Stimulated activated CD4-positive, alpha-beta T cell treated with anti-CD3 and anti-CD28 coated beads, Interleukin-2, amount 100 ng/mL, for 24 hours (primary cell): ENCODE results near the gene KCNQ4.
A peak's percentile ranks its signal among the peaks of the same experiment; 100 is the strongest.

ENCODE experiments used
- DNase-seq, 2 donors: peaks; one replicate each; pipeline ENCODE4 v3.0.0-alpha.2; 2020

The KCNQ4 gene

GRCh38 chr1:40783001-40783905 lies at the start of gene KCNQ4:
TSS of gene KCNQ4 (plus strand) at chr1:40783787. CDS start at chr1:40784094, 307 bp downstream.
- DNase-seq: peak in 1 of 2 donors; percentile 50

GRCh38 chr1:40734882-40735628 lies 48.5 kb upstream of the KCNQ4 start:
- DNase-seq: no peak

- no peak for DNase-seq
Measured at GRCh38 chr1:40736085-40736531, 47.5 kb upstream of the KCNQ4 start.

GRCh38 chr1:40738831-40739230 lies 44.8 kb upstream of the KCNQ4 start:
- DNase-seq: no peak

GRCh38 chr1:40739455-40740008 lies 44.1 kb upstream of the KCNQ4 start:
- DNase-seq: no peak

- no peak for DNase-seq
Measured at GRCh38 chr1:40740039-40740996, 43.3 kb upstream of the KCNQ4 start.

GRCh38 chr1:40740997-40741736 lies 42.4 kb upstream of the KCNQ4 start:
- DNase-seq: no peak

GRCh38 chr1:40742363-40743061 lies 41.1 kb upstream of the KCNQ4 start:
- peak in 1 of 2 donors; percentile 24 for DNase-seq

- no peak for DNase-seq
Measured at GRCh38 chr1:40743452-40743851, 40.1 kb upstream of the KCNQ4 start.

- no peak for DNase-seq
Measured at GRCh38 chr1:40743860-40744259, 39.7 kb upstream of the KCNQ4 start.

- no peak for DNase-seq
Measured at GRCh38 chr1:40745176-40745575, 38.4 kb upstream of the KCNQ4 start.

GRCh38 chr1:40746344-40747090 lies 37.1 kb upstream of the KCNQ4 start:
- DNase-seq: no peak

- DNase-seq: no peak
Measured at GRCh38 chr1:40748841-40749718, 34.5 kb upstream of the KCNQ4 start.

GRCh38 chr1:40749817-40750216 lies 33.8 kb upstream of the KCNQ4 start:
- DNase-seq: no peak

GRCh38 chr1:40750451-40750908 lies 33.1 kb upstream of the KCNQ4 start:
- DNase-seq: no peak

- DNase-seq: no peak
Measured at GRCh38 chr1:40751802-40752201, 31.8 kb upstream of the KCNQ4 start.

GRCh38 chr1:40753142-40753882 lies 30.3 kb upstream of the KCNQ4 start:
- no peak for DNase-seq

GRCh38 chr1:40754201-40754600 lies 29.4 kb upstream of the KCNQ4 start:
- DNase-seq: no peak
